ENCODE measurements around the gene PRKAA2.

- TF ChIP-seq ELK1 (IDR thresholded peaks at IDR 0.05; ENCODE audit: low read depth, low read length) (no peak), JUN (IDR thresholded peaks at IDR 0.05) (no peak), CTCF (IDR thresholded peaks at IDR 0.05) (no peak), POLR2AphosphoS2 (conservative IDR thresholded peaks at IDR 0.05; ENCODE audit: low read length) (no peak), MYC (IDR thresholded peaks at IDR 0.05; ENCODE audit: borderline replicate concordance, low read length) (no peak), RNF2 (IDR thresholded peaks at IDR 0.05; ENCODE audit: borderline replicate concordance, low read depth) (no peak), HDAC2 (IDR thresholded peaks at IDR 0.05) (no peak), SMC3 (IDR thresholded peaks at IDR 0.05) (no peak), CEBPB (IDR thresholded peaks at IDR 0.05) (no peak)
Measured at GRCh38 chr1:56634981-56635380, 10.1 kb upstream of the PRKAA2 start.
